Stimulated activated CD8-positive, alpha-beta memory T cell treated with anti-CD3 and anti-CD28 coated beads, Interleukin-7, amount 100 ng/mL, for 1 hour (primary cell): ENCODE results near the gene POU6F2.
"Not testable (repeated sequence)": the region's sequence is repeated elsewhere in the genome, so short reads cannot be mapped to it uniquely, and the experiment has no call there.

Source experiments
- DNase-seq, 2 donors: peaks; one replicate each; pipeline ENCODE4 v3.0.0-alpha.2; 2020; ENCODE audit warnings: low read depth in 2 of 2

The POU6F2 gene

DNA sequence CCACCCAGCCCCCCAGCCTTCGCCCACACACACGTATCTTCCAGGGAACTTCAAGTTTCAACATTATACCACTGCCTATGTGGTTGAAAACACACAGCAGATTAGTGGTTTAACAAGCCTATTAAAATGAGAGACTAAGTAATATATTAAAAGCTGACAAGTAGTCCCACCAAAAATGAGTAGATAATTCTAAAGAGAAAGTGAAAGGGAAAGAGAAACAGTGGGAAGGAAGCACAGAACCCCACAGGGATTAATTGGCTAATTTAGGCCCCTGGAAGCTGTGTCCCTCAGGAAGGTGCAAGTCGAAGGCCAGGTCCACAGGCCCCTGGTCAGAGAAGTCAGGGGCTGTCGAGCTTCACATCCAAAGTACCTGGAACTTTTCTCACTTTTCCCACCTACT lies 378.0 kb downstream of the POU6F2 start:
- no peak for DNase-seq

GRCh38 chr7:39356172-39356925 lies 378.6 kb downstream of the POU6F2 start:
- no peak for DNase-seq

GRCh38 chr7:39357648-39358047 lies 379.9 kb downstream of the POU6F2 start:
- DNase-seq: no peak

DNA sequence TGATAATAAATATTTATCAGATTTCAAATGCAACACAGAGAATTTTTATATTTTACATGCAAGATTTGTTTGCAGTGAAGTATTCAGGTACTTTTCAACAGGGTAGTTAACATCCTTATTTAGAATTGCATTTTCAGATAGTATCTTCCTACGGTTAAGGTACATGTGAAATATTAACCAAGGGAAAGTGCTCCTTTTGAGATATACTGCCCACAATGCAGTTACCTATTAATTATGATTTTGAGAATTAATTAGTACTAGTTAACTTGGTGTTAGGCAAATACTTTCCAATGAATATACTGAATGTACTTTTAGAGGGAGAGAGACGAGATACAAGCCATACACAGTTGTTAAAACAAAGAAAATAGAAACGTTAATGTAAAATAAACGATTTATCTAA lies 382.3 kb downstream of the POU6F2 start:
- DNase-seq: no peak

GRCh38 chr7:39360766-39361165 lies 383.1 kb downstream of the POU6F2 start:
- no peak for DNase-seq

- no peak for DNase-seq
Measured at GRCh38 chr7:39365751-39366295, 388.1 kb downstream of the POU6F2 start.

DNA sequence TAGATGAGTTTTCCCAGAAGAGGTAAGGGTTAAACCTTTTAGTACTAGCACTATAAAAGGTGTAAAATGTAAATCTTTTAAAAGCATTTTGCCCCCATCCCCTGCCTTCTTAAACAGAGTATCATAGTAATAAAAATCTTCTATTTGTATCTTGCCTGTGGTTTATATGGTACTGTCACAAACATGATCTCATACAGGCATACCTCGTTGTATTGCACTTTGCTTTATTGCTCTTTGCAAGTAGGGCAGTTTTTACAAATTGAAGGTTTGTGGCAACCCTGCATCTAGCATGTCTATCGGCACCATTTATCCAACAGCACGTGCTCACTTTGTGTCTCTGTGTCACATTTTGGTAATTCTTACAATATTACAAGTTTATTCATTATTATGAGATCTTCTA lies 389.7 kb downstream of the POU6F2 start:
- DNase-seq: no peak

DNA sequence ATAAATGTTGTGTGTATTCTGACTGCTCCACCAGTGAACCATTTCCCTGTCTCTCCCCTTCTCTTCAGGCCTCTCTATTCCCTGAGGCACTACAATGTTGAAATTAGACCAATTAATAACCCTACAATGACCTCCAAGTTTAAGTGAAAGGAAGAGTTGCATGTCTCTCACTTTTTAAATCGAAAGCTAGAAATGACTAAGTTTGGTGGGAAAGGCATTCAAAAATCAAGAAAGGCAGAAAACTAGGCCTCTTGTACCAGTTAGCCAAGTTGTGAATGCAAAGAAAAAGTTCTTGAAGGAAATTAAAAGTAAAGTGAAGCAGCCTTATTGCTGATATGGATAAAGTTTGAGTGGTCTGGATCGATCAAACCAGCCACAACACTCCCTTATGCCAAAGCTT lies 390.2 kb downstream of the POU6F2 start:
- DNase-seq: no peak

DNA sequence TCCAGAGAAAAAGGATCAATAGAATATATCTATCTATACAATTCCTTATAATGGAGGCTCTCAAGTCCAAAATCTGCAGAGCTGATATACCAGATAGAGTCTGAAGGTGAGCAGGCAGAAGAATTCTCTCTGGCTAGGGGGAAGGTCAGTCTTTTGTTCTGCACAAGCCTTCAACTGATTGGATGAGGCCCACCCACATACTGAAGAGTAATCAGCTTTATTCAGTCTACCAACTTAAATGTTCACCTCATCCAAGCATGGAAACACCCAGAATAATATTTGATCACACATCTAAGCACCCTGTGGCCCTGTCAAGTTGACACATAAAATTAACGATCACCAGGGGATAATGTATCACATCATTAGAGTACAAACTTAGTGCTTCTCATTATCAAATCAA lies 394.7 kb downstream of the POU6F2 start:
- no peak for DNase-seq

- DNase-seq: no peak
Measured at GRCh38 chr7:39374436-39375040, 396.8 kb downstream of the POU6F2 start.

DNA sequence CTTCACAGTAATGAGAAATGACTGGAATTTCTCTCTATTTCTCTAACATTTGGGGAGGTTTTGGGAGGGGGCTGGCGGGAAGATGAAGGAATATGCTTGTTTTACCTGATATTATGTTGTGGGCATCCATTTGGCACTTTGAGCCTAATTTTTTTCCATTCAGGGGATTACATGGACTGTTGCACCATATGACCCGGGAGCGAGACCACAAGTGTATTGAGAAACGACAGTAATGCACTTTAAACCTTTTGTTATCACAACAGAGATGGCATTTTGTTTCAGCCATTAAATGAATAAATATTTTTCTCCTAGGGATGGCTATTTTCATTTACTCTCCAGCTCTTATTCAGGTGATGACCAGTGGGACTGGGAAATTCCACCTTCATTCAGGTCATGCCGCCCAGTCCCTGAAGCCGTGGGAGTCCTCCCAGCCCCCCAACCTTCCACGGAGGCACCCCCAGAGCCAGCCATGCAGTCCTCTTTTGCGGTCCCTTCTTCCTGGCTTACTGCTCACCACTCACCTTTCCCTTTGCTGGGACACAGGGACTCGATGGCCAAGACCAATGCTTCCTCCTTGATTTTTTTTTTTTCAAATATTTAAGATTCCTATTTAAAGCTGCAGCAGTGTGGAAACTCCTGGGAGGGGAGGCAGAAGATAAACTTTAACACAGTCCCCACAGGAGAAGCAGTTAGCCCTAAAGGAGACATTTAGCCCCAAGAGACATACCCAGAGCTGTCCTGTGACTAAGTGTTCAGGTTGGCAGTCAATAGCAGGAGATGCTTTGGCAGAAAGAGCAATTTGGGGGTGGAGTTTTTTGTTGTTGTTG lies 397.6 kb downstream of the POU6F2 start:
- DNase-seq: no peak

GRCh38 chr7:39375874-39376190 lies 398.1 kb downstream of the POU6F2 start:
- DNase-seq: no peak

DNA sequence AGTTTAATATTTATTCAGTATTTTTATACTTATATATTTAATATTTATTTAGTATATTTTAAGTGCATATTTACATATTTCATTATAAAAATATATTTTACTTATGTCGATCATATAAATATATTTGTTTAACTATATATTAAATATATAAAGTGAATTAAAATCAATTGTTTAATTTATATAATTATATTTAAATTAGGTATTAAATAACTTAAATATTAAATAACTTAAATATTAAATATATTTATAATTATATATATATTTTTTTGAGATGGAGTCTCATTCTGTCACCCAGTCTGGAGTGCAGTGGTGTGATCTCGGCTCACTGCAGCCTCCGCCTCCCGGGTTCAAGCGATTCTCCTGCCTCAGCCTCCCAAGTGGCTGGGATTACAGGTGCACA lies 399.2 kb downstream of the POU6F2 start:
- not testable (repeated sequence) for DNase-seq

- no peak for DNase-seq
Measured at GRCh38 chr7:39379416-39379815, 401.7 kb downstream of the POU6F2 start.

GRCh38 chr7:39383136-39383535 lies 405.4 kb downstream of the POU6F2 start:
- no peak for DNase-seq

GRCh38 chr7:39384386-39384785 lies 406.7 kb downstream of the POU6F2 start:
- DNase-seq: no peak

- no peak for DNase-seq
Measured at GRCh38 chr7:39386718-39387117, 409.0 kb downstream of the POU6F2 start.

DNA sequence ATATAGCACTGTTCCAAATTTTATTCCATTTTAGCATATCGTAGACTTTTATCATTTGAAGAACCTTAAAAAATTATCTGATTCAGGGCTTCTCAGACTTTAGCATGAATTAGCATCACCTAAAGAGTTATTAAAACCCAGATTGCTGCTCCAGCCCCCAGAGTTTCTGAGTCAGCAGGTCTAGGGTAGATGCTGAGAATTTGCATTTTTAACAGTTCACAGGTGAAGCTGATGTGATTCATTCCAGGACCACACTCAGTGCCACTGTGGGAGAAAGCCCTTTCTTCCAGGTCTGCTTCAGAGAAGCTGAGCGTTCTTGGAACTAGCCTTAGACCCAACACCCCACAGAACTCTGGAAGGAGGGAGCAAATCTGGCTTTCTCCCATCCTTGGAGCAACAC lies 414.4 kb downstream of the POU6F2 start:
- no peak for DNase-seq

DNA sequence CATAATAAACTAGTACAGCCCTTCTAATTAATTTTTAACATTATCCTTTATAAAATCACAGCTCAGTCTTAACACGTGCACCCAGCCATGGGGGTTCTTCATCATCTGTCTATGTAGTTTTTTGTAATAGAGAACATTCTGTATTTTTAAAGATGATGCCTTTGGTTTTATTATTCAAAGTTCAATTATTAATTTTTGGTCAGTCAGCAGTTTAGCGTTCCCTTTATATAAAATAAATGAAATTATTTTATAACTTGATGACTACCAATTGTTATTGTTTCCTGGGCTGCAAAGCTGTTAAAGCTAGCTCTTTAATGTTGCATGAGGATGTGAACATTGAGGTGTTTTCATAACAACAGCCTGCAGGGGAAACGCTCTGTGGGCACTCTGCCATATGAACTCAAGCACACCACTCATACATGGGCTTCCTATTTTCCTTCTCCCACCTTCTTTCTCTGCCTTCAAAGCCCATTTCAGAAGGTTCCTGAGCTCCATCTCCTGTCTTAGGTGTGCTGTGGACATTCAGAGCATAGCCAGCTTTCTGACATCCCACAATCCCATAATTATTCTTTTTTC lies 416.5 kb downstream of the POU6F2 start:
- no peak for DNase-seq

DNA sequence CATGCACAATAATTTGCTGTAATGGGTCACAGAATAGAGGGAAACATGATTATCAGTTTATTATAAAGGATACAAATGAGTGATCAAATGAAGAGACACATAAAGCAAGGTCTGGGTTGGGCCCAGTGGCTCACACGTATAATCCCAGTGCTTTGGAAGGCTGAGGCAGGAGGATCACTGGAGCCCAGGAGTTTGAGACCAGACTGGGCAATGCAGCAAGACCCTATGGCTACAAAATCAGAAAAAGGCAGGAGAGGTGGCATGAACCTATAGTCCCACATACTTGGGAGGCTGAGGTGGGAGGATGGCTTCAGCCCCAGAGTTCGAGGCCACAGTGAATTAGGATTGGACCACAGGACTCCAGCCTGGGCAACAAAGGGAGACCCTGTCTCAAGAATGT lies 421.7 kb downstream of the POU6F2 start:
- DNase-seq: no peak

DNA sequence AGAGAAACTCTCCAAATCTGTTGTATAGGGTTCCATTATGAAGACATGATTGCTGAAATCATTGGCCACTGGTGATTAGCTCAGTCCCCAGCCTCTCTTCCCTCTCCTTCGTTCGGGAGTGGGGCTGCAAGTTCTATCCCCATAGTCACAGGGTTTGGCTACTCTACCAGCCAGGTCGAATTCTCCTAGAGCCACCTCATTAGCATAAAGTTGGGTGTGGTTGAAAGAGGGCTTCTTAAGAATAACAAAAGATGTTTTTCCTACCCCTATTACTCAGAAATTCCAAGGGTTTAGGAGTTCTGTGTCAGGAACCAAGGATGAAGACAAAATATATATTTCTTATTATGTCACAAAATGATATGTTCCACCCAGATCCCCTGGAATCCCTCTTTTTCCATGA lies 422.3 kb downstream of the POU6F2 start:
- no peak for DNase-seq

DNA sequence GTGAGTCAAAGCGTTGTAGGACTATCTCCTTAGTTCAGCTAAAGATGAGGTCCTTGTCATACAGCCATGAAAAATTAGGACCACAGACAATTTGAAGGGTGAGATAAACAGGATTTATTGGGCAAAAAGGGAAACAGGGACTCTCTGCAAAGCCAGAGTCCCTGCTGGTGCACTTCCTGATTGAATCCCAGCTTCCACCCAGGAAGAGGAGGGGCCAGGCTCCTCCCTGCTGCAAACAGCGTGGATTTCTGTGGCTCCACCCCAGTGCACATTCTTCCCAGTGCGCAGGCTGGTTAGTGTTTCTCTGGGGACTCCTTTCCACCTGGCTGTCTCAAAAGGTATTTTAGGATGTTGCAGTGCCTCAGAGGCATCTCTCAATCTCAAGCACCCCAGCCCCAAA lies 423.1 kb downstream of the POU6F2 start:
- no peak for DNase-seq
